Keratinocyte (primary cell): ENCODE measurements around the gene ASH1L.
"Not testable (repeated sequence)": the region's sequence is repeated elsewhere in the genome, so short reads cannot be mapped to it uniquely, and the experiment has no call there.

Experiments used
- EZH2 ChIP-seq: IDR thresholded peaks from one replicate; pipeline ENCODE4 v1.6.1; 2012; ENCODE audit warnings: inconsistent platforms, mild to moderate bottlenecking, low read length, moderate library complexity
- TF ChIP-seq, protein P1 (sequence below), 3 experiments: IDR thresholded peaks in 1 of 3; conservative IDR thresholded peaks in 1 of 3; optimal IDR thresholded peaks in 1 of 3; 2 replicates in 2 of 3; 3 replicates in 1 of 3; pipeline versions ENCODE3 to v1.5.1; 2011; ENCODE audit warnings: low read length in 3 of 3, mild to moderate bottlenecking in 3 of 3, moderate library complexity in 2 of 3, control low read depth in 1 of 3, inconsistent platforms in 1 of 3; ENCODE audit not compliant: insufficient read depth in 2 of 3; ENCODE audit errors: extremely low read depth in 1 of 3

DNA sequence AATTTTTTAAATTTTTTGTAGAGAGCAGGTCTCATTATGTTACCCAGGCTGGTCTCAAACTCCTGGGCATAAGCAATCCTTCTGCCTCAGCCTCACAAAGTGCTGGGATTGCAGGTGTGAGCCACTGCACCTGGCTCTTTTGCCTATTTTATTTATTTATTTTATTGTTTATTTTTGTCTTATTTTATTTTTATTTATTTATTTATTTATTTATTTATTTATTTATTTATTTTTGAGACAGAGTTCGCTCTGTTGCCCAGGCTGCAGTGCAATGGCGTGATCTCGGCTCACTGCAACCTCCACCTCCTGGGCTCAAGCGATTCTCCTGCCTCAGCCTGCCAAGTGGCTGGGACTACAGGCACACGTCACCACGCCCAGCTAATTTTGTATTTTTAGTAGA is 13.0 kb upstream of the ASH1L start:
- TF ChIP-seq, protein P1, sequence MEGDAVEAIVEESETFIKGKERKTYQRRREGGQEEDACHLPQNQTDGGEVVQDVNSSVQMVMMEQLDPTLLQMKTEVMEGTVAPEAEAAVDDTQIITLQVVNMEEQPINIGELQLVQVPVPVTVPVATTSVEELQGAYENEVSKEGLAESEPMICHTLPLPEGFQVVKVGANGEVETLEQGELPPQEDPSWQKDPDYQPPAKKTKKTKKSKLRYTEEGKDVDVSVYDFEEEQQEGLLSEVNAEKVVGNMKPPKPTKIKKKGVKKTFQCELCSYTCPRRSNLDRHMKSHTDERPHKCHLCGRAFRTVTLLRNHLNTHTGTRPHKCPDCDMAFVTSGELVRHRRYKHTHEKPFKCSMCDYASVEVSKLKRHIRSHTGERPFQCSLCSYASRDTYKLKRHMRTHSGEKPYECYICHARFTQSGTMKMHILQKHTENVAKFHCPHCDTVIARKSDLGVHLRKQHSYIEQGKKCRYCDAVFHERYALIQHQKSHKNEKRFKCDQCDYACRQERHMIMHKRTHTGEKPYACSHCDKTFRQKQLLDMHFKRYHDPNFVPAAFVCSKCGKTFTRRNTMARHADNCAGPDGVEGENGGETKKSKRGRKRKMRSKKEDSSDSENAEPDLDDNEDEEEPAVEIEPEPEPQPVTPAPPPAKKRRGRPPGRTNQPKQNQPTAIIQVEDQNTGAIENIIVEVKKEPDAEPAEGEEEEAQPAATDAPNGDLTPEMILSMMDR (optimal IDR thresholded peaks at IDR 0.05 in 1 of 3, IDR thresholded peaks at IDR 0.05 in 1 of 3, conservative IDR thresholded peaks at IDR 0.05 in 1 of 3; ENCODE audit: extremely low read depth in 1 of 3, insufficient read depth in 2 of 3, low read length in 3 of 3), result not testable (repeated sequence)
- not testable (repeated sequence) for TF ChIP-seq EZH2
